Hindlimb muscle (tissue), 1 donor: Measurements from ENCODE around the gene TJAP1. TPM values are rescaled to one million over a fixed set of nuclear protein-coding genes. Genes with fewer than 3 reads are reported as not detected.
"Not testable (repeated sequence)": the region's sequence is repeated elsewhere in the genome, so short reads cannot be mapped to it uniquely, and the experiment has no call there.

Source experiments
- DNase-seq: peaks from one replicate; pipeline ENCODE4 v3.0.0-alpha.2; 2013
- polyA plus RNA-seq: library from polyadenylated mRNA; unstranded; fragments of 120-200 nt; gene quantifications from one replicate; pipeline ENCODE4 v1.2.1, GENCODE V29; 2013; ENCODE audit not compliant: insufficient read length

Gene TJAP1
- polyA plus RNA-seq, 1 donor, result 32.4 TPM

- DNase-seq, result not testable (repeated sequence)
These were observed 62.0 kb downstream of the TJAP1 start for GRCh38 chr6:43539409-43539808.

- DNase-seq, result no peak
These were observed 63.1 kb downstream of the TJAP1 start for GRCh38 chr6:43540507-43540906.

GRCh38 chr6:43541774-43542471 is 64.6 kb downstream of the TJAP1 start:
- no peak for DNase-seq

GRCh38 chr6:43544461-43544860 is 67.1 kb downstream of the TJAP1 start:
- DNase-seq, result no peak

- DNase-seq, result no peak
These were observed 69.9 kb downstream of the TJAP1 start for GRCh38 chr6:43547222-43547621.

Other genes starting within 250 kb of the TJAP1 start
- gene DNPH1, start 248.1 kb upstream of the TJAP1 start, polyA plus RNA-seq, result 20.3 TPM
- 0.10 TPM for gene TTBK1, start 234.1 kb upstream of the TJAP1 start, polyA plus RNA-seq
- gene SLC22A7, start 179.3 kb upstream of the TJAP1 start, polyA plus RNA-seq, result not detected
- 2.1 TPM for gene CRIP3, start 168.7 kb upstream of the TJAP1 start, polyA plus RNA-seq
- 15.0 TPM for gene ZNF318, start 107.9 kb upstream of the TJAP1 start, polyA plus RNA-seq
- 23.4 TPM for gene ABCC10, start 50.0 kb upstream of the TJAP1 start, polyA plus RNA-seq
- 1.9 TPM for gene DLK2, start 22.0 kb upstream of the TJAP1 start, polyA plus RNA-seq
- not detected for gene LRRC73, start 32.8 kb downstream of the TJAP1 start, polyA plus RNA-seq
- 87.5 TPM for gene YIPF3, start 39.4 kb downstream of the TJAP1 start, polyA plus RNA-seq
- gene POLR1C, start 39.5 kb downstream of the TJAP1 start, polyA plus RNA-seq, result 14.6 TPM
- 30.2 TPM for gene XPO5, start 98.5 kb downstream of the TJAP1 start, polyA plus RNA-seq
- 9.0 TPM for gene POLH, start 98.6 kb downstream of the TJAP1 start, polyA plus RNA-seq
- 38.8 TPM for gene GTPBP2, start 151.7 kb downstream of the TJAP1 start, polyA plus RNA-seq
- 17.2 TPM for gene MAD2L1BP, start 158.3 kb downstream of the TJAP1 start, polyA plus RNA-seq
- gene RSPH9, start 167.5 kb downstream of the TJAP1 start, polyA plus RNA-seq, result 0.79 TPM
- 31.9 TPM for gene MRPS18A, start 210.2 kb downstream of the TJAP1 start, polyA plus RNA-seq